Measurements from ENCODE around the gene PHACTR1.

PHACTR1 gene

GRCh38 chr6:12974551-12974950 is 258.0 kb downstream of the PHACTR1 start:
- no peak overlapping the region for H3K4me3 ChIP-seq (ENCODE audit: low read length)
- no peak for DNase-seq (ENCODE audit: low read depth)
- no peak for TF ChIP-seq CTCF (conservative IDR thresholded peaks at IDR 0.05; ENCODE audit: low read depth, low read length)

- no peak for DNase-seq (ENCODE audit: low read depth)
- TF ChIP-seq CTCF (conservative IDR thresholded peaks at IDR 0.05; ENCODE audit: low read depth, low read length) = no peak
- no peak overlapping the region for H3K4me3 ChIP-seq (ENCODE audit: low read length)
These were observed 259.8 kb downstream of the PHACTR1 start for GRCh38 chr6:12976366-12976765.

GRCh38 chr6:12977206-12977605 is 260.6 kb downstream of the PHACTR1 start:
- TF ChIP-seq CTCF (conservative IDR thresholded peaks at IDR 0.05; ENCODE audit: low read depth, low read length) = no peak

GRCh38 chr6:12977806-12978205 is 261.2 kb downstream of the PHACTR1 start:
- TF ChIP-seq CTCF (conservative IDR thresholded peaks at IDR 0.05; ENCODE audit: low read depth, low read length) = no peak
- H3K4me3 ChIP-seq (ENCODE audit: low read length) = no peak overlapping the region
- DNase-seq (ENCODE audit: low read depth) = no peak

More at GRCh38 chr6:12977206-12977605, 260.6 kb downstream of the PHACTR1 start:
- no peak overlapping the region for H3K4me3 ChIP-seq (ENCODE audit: low read length)
- no peak for DNase-seq (ENCODE audit: low read depth)

GRCh38 chr6:12980741-12981140 is 264.2 kb downstream of the PHACTR1 start:
- TF ChIP-seq CTCF (conservative IDR thresholded peaks at IDR 0.05; ENCODE audit: low read depth, low read length) = no peak

GRCh38 chr6:12984776-12985175 is 268.2 kb downstream of the PHACTR1 start:
- H3K4me3 ChIP-seq (ENCODE audit: low read length) = no peak overlapping the region
- no peak for TF ChIP-seq CTCF (conservative IDR thresholded peaks at IDR 0.05; ENCODE audit: low read depth, low read length)
- DNase-seq (ENCODE audit: low read depth) = no peak

More at GRCh38 chr6:12980741-12981140, 264.2 kb downstream of the PHACTR1 start:
- no peak for DNase-seq (ENCODE audit: low read depth)
- no peak overlapping the region for H3K4me3 ChIP-seq (ENCODE audit: low read length)

- H3K4me3 ChIP-seq (ENCODE audit: low read length) = no peak overlapping the region
- DNase-seq (ENCODE audit: low read depth) = no peak
- TF ChIP-seq CTCF (conservative IDR thresholded peaks at IDR 0.05; ENCODE audit: low read depth, low read length) = no peak
These were observed 271.2 kb downstream of the PHACTR1 start for GRCh38 chr6:12987783-12988182.
